GM20431 (cell line): Measurements from ENCODE around the gene SKAP1.

ENCODE experiments used
- in situ Hi-C: fragments of 300-500 bp; cut with MseI, MboI; formaldehyde crosslinking; loops from one replicate; pipeline ENCODE4 v1.15.0; 2020; ENCODE audit warnings: low sequenced_read_pairs; ENCODE audit not compliant: unreplicated experiment

Gene SKAP1

DNA sequence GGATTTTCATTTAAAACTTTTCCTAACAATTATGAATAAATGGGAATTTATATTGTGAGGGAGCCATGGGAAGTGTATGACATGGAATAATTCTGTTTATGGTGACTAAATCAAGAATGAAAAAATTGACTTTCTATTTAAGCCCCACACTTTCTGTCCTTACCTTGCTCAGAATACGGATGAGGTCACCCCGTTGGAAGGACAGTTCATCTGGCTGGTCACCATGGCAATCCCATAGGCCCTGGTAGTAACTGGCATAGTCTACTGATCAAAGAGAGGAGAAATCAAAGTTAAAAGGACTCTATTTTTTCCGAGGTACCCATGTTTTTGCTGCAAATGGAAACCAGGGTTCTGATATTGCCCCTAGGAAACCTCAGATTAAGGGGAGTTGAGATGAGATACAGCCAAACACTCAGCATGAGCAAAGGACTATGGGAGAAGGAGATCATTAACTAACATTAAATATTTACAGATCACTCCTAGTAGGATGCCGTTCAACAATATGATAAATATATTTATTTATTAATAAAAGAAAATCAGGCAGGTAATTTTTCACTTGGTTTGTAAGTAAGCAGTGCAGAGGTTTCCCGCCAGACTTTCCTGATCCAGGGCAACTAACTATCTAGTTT lies 267.6 kb downstream of the SKAP1 start:
- in situ Hi-C loops = no loop called here

DNA sequence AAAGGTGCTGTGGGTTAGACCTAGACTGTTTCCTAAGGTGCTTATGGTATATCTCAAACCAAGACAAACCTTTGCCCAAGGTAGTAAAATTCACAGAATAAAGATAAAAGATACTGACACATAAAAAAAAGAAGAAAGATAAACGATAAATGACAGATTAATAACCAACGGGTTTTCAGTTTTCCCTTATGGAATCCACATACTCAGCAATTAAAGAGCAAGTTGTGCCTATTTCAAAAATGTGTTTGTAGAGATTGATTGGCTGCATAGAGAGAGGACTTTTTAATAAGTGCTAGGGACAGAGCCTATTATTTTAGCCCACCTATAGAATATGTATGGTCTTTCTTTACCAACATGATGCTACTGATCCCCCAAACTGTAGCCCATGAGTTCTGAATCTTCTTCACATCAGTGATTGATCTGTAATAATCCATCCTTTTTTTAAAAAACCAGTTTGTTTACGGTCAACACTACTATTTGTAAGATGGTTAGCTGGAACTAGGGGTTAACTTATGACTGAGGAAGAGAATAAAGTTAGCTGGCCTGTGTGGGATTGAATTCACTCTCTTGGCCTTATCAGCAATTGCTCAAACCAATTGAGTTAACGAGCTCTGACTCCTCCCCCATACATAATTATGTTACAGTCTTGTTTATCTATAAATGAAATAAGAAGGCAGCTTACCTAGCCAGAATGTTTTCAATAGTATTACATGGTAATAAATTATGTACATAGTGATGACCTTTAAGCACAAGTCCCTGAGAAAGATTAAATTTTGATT lies 268.7 kb downstream of the SKAP1 start:
- in situ Hi-C loops = no loop called here

DNA sequence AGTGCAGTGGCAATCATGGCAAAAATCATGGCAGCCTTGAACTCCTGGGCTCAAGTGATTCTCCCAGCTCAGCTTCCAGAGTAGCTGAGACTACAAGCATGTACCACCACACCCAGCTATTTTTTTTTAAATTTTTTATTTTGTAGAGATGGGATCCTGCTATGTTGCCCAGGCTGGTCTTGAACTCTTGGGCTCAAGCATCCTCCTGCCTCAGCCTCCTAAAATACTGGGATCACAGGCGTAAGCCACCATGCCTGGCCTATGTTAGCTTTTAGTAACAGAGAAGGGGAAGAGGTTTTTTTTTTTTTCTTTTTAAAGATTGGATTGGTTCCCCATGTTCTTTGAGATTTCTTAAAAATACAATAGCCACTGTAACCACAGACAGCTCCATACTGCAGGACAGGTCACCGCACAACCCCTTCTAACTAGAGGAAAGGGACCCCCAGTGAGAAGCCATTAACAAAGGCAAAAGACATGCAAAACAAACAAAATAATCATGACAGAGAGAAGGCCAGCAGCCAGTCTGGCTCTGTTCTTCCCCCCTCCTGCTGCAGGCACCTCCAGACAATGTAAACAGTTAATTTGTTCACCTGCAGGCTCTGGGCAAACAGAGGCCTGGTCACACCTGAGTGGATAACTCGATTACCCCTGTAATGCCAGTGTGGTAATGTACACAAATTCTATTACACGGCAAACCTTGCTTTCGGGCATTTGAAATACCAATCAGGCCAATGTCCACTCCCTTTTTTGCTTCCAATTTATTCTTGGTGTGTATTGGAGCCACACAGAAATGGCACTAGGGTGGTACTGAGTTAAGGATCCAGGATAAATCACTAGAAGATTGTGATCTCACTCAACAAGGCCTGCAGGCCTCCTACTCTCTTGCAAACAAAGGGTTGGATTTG lies 269.6 kb downstream of the SKAP1 start:
- in situ Hi-C loops = no loop called here

DNA sequence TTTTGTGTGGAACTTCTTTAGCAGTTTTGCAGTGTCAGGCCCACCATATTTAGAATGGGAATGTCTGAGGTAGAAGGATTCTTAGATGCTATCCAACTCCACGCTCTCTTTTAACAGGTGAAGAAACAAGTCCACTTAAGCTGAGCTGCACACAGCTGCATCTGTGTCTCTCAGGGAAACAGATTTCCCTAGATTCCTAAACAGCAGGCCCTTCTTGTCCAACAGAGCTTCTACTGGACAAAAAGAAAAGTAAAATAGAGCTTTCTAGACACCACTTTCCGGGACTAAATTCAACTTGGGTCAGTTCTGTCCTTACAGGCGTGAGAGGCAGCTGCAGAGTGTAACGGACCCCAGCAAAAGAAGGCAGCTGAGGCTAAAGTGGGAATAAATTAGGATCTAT lies 270.8 kb downstream of the SKAP1 start:
- in situ Hi-C loops = no loop called here

DNA sequence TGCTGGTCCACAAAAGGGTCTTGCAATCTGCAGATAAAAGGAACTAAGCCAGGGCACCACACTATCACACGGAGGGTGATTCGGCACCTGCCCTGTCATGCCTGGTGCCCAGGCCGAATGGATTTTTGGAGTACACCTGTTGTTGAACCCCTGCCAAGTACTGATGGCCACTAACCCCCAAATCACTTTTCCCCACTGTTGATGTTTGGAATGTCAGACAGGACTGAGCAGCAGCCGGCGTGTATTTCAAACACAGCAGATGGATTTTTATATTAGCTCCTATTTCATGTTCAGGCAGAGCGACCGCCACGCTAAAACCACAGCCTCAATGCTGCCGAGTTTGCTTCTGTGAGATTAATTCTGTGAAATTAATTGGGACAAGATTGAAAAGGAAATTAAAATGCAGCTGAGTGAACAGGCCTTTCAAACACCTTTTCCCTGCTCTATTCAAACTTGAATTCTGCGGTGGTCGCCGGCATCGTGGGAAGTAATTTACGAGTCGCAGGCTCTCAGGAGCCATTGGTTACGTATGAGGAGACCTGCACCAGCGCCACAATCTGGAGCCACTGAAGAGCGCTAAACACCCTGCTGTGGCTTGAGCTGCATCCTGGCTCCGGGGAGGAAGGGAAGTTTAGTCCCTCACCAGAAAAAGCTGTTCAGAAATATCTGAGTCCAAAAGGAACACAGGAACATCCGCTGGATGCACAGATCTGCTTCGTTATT lies 274.0 kb downstream of the SKAP1 start:
- in situ Hi-C loops = no loop called here

DNA sequence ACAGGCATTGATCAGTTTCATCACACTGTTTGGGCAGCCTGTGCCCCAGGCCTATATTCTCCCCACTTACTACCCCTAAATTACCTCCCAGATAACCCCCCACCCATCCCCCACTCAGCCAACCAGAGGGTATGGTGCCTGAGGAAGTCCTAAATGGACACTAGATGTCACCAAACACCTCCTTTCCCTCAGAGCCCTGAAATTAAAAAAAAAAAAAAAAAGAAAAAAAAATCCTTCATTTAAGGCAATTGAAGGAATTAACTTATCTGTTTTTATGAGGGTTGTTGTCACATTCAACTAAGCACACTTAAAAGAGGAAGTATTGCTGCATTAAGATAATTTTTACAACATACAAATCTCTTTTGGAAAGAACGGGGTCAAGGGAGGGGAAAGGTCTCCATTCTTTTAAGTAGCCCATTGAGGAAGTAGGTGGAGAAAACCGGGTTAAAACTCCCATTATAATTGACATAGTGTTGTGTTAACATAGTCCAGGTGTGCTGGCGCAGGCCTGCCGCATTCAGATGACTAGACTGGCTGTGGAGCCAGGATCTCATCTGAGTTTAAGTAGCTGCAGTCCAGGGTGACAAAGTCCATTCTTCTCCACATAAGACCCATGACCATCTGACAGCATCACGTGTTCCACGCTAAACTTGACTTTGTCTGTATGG lies 276.2 kb downstream of the SKAP1 start:
- in situ Hi-C loops = no loop called here

DNA sequence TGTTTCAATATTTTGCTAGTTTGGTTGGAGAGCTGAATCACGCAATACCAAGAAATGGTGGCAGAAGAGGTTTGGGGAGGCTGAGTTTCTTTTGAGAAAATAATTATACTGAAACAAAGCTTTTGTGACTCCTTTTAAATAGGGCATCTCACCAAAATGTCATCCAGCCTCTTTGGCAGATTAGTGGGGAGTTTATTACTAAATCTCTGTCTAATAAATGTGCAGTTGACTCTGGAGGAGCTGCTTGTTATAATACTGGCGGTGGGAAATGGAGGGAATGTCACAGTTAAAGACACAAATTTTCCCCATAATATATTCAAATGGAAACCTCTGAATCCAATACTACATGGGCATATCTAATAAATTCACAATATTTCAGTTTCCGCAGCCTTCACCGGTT lies 277.7 kb downstream of the SKAP1 start:
- in situ Hi-C loops = no loop called here

DNA sequence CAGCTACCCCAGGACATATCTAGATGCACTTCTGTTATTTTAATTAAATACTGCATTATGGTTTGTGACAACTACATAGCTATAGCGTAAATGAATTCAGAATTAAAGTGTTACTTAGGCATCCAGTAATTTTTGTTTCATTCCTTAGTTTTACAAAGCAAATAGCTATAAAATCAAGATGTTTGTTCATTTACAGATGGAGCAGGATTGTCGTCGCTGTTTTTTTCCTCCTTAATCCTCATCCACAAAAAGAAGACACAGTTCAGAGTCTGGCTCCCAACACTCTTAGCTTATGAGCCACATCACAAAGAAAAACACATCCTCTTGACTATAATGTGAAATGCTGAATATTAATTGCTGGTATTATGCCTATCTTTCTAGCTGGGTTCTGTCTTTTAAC lies 278.8 kb downstream of the SKAP1 start:
- in situ Hi-C loops = no loop called here

DNA sequence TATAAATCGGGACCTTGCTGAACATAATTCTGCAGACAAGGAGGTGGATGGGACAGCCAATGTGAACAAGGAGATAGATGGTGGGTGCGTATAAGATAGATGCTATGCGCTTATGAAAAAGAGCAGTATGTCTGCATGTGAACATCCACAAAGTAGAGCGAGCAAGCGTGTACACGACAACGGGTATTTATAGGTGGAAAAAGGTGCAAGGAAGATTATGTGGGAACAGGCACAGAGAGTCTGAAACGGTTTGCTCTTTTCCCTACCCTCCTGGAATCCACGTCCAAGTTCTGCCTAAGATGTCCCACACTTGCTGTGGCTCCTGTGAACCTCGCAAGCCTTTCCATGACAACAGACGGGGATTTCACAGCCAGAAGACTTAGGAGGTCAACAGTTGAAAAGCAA lies 279.4 kb downstream of the SKAP1 start:
- in situ Hi-C loops = no loop called here

DNA sequence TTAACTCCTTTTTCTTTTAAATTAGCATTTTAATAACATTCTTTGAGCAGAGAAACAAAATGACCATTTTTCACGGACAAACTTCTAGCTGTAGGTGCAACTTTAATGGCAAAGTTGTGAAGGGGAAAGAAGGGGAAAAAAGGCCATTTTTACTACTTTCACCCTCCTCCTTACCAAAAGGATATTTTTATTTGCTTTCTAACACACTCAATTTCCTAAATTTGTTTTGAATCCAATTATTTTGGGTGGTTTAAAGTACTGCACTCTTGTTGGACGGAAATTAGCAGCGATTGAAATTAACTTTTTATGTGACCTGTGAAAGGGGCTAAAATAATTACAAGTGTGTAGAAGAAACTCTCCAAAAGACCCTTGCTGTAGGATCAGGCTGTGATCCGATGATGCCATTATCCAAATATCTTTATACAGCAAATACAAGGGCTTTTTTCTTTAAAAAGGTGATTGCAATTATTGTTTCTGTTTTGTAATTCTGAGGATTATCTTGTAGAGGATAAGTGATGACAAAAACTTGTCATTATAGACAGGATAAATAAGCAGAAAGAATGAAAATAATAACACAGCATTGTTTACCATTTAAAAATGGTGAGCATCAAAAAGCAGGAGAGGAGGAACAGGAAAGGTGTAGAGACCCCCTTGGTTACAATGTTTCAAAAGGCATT lies 280.1 kb downstream of the SKAP1 start:
- in situ Hi-C loops = no loop called here

DNA sequence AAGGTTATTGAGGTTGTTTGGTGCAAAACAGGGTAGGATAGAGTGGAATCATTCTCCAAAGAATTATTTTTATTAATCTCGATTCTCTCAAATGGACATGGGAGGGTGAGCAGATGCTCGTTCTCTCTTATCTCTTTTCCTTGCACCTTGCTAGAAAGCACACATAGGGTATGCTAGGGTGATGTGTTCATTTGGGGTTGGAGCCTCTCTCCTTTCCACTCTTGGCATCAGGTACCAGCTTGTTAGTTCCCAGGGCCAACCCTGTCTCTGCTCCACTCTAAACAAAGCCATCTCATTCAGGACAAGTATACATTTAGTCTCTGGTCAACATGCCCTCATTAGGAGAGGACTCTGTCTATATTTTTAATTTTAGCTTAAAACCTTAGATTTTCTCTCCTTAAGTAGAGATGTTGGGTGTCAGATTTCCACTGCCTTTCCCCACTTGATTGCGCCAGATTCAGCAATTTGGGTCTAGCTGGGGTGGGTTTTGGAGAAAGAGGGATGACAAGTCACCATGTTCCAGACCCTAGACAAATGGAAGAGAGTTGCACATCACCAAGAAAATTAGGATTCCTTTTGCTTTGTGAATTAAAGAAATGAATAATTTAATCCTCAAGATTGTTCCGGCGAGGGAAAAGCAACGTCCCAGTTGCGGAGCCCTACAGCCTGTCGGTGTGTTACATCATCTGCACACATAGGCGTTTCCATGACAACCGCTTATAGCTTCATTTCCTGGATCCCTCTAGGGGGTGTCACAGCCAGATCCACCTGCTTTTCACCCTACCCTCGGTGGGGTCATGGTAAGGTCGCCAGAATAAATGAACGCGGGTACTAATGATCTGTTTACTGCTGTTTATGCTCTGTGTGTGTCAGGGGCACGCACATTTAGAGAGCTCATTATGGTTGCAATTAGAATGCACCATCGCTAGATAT lies 280.9 kb downstream of the SKAP1 start:
- in situ Hi-C loops = no loop called here

DNA sequence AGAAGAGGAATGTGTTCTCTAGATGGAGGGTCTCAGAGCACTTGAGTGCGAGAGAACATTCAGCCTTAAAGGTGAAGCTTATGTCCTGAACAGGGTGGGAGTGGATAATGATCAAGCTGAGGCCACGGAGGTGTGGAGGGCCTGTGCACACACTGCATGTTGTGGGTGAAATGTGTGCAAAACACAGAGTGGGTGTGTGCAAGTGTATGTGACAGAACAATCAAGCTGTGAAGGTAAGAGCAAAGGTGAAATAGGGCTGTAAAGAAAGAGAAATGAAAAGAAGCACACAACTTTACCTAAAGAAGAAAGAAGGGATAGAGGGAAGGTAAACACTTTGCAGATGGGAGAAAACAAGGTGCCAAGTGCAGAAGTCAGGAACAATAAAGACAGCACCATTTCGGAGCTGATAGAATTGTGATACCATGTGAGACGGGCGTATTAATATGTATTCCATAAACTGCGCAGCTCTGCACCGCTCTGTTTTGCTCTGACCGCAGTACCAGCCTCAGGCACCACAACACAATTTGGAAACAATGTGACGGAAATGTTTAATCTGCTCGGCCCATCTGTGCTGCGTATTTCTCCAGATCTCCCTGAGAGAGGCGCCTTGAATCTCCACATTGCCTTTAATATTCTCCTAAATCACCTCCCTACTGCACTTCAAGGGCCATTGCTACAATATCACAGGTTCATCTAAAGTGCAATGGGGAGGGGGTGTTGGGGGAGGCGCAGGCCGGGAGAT lies 281.8 kb downstream of the SKAP1 start:
- in situ Hi-C loops = no loop called here

DNA sequence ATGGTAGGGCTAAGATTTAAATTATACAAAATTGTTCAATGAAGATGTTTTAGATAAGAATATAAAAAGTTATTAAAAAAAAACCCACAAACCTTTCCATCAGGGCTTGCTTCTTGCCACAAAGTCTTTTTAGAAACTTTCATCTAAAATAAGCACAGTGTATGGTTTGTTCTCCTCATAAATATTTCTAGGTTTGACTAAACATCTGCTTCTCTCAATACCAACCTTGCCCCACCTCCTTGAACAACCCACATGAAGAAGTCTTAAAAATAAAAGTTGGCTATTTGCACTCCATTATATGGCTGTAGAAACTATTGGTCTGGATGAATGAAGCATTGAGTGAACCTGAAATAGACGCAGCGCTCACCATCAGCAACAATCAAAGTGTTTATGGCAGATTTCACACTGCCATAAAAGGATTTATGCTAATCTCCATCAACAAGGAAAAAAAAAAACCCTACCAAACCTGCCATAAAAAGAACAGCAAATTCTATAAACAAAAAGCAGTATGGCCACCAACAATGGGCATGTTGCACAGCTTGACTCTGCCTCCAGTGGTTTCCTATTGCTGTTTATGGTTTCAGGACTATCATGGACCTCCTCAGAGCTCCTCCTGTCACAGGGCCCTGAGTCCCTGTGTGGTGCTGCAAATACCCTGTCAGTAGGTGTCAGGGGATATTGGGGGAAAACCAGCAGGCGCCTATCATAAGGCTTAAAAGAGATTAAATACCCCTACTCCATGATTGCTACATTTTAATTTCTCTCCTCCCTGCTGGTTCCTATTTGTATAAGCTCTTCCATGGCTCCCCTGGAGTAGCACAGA lies 284.8 kb downstream of the SKAP1 start:
- in situ Hi-C loops = no loop called here

DNA sequence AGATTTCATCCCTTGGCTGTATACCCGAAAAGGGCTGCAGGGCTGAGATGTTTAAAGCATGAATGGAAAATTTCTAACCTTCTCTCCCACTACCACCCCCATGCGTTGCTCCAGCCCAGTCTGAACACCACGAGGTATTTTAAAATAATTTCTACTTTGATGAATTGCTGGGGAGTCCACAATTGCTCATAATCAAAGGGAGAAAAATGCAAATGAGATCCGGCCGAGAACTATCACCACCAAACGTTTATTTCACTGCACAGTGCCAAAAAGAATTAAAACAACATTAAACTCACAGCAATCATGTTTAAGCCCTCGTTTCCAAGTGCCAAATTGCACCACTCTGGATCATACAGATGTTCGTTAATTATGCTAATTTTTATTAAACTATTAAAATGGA lies 285.8 kb downstream of the SKAP1 start:
- in situ Hi-C loops = no loop called here

DNA sequence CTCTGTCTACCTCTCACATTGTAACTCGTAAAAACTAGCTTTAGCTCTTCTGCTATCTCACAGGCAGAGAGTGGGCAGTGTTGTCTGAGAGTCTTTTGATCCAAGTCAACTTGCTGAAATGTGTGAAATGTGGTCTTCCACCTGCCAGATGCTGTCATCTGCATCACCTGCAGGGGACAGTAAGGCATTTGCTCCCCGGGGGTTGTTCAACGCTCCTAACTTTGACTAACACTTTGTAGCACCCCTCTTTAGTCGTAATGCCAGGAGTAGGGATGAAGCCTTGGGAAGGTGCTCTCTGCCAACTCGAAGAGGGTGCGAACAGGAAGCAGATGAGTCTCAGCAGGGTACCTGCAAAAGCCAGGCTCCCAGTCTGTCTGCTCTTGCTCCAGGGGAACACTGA lies 286.4 kb downstream of the SKAP1 start:
- in situ Hi-C loops = no loop called here

DNA sequence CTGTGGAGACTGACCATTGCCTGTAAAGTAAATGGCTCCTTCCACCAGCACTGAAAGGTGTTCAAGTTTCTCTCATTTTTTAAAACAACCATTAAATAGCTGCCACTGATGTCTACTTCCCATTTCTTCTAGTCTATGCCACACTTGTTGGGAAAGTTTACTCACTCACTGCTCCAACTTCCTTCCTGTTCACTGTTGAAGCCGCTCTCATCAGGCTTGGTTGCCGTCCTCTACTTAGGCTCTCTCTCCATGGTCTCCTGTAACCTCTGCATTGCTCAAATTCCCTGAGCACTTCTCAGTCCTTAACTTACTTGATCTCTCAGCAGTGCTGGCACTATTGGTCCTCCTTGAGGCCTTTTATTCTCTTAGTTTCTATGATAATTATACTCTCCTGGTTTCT lies 290.1 kb downstream of the SKAP1 start:
- in situ Hi-C loops = no loop called here

DNA sequence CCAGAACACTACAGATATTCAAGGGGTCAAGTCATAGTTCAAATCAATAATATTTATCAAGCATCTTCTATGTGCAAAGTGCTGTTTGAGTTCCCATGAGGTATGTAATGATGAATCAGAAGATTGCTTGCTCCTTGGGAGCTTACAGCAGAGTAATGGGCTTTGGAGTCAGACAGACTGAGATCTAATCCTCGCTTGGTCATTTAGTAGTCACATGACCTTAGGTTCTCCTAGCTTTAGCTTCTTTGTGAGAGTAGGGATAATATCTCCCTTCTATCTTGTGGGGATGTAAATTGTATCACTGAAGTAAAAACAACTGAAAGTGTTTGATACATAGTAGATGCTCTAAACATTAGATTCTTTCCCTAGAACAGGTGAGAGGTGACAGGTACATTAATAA lies 292.4 kb downstream of the SKAP1 start:
- in situ Hi-C loops = no loop called here
